ENCODE results near the gene ZNF892. TPM values are rescaled to one million over a fixed set of nuclear protein-coding genes. Genes with fewer than 3 reads are reported as not detected.

Gene ZNF892
- total and polyA plus RNA-seq, 3 experiments from 2014 or later = 0.39 to 4.7 (median 4.3) TPM

Other genes with a start within 250 kb of the ZNF892 start
- 10 to 100 TPM; 25.2 to 27.3 TPM for gene MAL, start 181.8 kb upstream of the ZNF892 start, total RNA-seq
- gene MAL, start 181.8 kb upstream of the ZNF892 start, polyA plus RNA-seq = 50.4 TPM
- 10 to 100 TPM; 69.0 to 75.9 TPM for gene MRPS5, start 85.7 kb upstream of the ZNF892 start, total RNA-seq
- 45.8 TPM for gene MRPS5, start 85.7 kb upstream of the ZNF892 start, polyA plus RNA-seq
- gene ZNF514, start 47.7 kb upstream of the ZNF892 start, total RNA-seq = 10 to 100 TPM; 10.3 to 12.2 TPM
- 9.9 TPM for gene ZNF514, start 47.7 kb upstream of the ZNF892 start, polyA plus RNA-seq
- 1 to 10 TPM; 5.3 to 5.7 TPM for gene ZNF2, start 41.7 kb upstream of the ZNF892 start, total RNA-seq
- 2.6 TPM for gene ZNF2, start 41.7 kb upstream of the ZNF892 start, polyA plus RNA-seq
- gene PROM2, start 66.9 kb downstream of the ZNF892 start, total RNA-seq = under 1 TPM; 0.18 to 0.46 TPM
- not detected for gene PROM2, start 66.9 kb downstream of the ZNF892 start, polyA plus RNA-seq
- not detected for gene KCNIP3, start 89.8 kb downstream of the ZNF892 start, total RNA-seq
- gene KCNIP3, start 89.8 kb downstream of the ZNF892 start, polyA plus RNA-seq = not detected
- 10 to 100 TPM; 28.8 to 32.3 TPM for gene FAHD2A, start 195.2 kb downstream of the ZNF892 start, total RNA-seq
- 20.0 TPM for gene FAHD2A, start 195.2 kb downstream of the ZNF892 start, polyA plus RNA-seq